Measurements from ENCODE around the gene VOPP1.
"Not testable (repeated sequence)": the region's sequence is repeated elsewhere in the genome, so short reads cannot be mapped to it uniquely, and the experiment has no call there.

Gene VOPP1

GRCh38 chr7:55510206-55510605 is 62.1 kb downstream of the VOPP1 start:
- not testable (repeated sequence) for DNase-seq (ENCODE audit: low read depth)

DNA sequence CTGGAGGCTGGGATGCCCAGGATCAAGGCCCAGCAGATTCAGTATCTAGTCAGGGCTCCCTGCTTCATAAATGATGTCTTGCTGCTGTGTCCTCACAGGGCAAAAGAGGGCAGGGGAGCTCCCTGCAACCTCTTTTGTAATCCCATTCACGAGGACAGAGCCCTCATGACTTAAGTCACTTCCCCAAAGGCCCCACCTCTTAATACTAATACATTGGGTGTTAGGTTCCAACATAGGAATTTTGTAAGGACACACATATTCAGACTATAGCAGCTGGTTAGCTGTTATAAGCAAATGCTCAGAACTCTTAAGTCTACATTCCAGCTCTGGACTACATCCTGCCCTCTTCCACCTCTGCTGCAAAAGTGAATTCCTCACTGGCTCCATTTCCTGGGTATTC is 63.0 kb downstream of the VOPP1 start:
- no peak for DNase-seq (ENCODE audit: low read depth)

- no peak for DNase-seq (ENCODE audit: low read depth)
Observed at GRCh38 chr7:55508221-55509011, 63.9 kb downstream of the VOPP1 start.

- no peak for DNase-seq (ENCODE audit: low read depth)
Observed at GRCh38 chr7:55507743-55508142, 64.6 kb downstream of the VOPP1 start.

DNA sequence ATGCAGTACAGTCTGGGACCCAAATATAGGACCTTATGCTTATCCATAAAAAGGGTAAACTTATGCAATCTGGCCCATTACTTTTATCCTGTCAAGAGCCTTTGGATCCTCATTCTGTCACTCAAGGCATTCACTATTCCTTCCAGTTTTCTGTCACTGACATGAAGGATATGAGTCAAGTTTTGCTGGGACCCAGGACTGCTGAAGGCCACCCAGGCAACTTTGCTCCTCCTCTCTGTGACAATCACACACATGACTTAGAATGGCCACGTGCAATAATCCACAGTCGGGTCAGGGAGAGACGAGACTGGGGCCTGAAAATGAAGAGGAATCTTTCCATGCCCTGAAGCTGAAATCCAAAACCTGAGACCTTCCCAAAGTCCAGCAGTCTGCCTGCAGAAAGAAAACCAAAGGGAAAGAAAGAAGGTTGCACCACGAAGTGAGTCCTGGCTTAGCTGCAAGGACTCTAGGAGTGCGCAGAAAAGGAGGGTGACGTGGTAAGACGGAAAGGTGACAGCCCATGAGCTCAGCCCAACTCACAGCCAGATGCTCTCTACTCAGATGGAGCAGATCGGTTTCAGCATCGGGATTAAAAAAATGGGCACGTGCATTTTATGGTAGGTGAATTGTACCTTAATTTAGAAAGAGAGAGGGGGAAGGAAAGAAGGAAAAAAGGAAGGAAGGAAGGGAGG is 67.2 kb downstream of the VOPP1 start:
- no peak for DNase-seq (ENCODE audit: low read depth)

GRCh38 chr7:55504093-55504859 is 68.0 kb downstream of the VOPP1 start:
- no peak for DNase-seq (ENCODE audit: low read depth)

DNA sequence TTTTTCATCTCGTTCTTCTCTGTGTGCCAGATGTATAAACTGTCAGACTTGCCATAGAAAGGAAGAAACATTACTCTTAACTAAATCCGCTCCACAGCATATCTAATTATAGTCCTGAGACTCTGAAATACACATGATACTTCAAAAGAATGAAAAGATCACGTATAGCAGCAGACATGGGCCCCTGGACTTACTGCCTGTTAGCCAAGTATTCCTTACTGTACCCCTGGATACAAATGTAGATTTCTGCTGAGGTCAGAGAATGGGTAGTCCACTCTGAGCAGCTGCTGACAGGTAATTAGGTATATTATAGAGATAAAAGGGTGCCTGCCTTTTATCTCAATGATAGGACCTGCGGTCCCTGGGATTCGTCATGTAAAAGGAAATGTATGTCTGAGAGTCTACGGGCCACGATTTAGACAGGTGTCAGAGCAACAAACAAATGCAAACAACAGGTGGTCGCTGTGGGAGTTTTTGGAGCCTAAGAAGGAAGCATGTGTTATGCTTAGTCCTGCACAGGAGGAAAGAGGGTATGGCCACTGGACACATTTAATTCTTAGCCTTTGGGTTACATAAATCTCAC is 69.4 kb downstream of the VOPP1 start:
- no peak for DNase-seq (ENCODE audit: low read depth)

DNA sequence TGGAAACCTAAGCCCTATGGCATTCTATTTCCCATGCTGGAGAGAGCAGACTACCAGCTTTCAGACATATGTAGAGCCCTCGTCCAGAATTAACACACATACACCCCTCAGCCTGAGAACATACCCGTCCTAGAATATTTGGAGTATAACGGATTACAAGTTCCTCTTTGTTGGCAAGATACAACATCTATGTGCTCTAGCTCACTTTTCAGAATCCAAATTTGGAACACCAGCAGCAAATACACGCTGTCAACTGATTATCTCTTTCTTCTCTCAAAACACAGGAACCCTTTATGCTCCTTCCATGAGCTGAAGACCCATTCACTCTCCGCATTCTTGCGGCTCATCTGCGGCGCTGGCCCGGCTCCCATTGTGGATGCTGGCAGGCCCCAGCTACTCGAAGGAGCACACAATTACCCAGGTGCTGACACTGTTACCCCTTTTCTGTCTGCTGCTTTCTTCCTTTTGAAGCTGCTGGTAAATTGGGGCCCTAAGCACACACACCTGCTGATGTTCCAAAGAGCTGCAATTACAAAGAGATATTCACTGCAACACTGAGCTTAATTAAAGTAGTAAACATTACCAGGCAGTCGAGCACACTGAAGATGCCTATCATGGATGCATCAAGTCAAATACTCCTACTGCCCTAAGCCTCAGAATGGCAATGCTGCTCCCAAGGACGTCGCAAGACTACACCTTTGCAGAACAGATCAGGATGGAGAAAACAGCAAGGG is 70.0 kb downstream of the VOPP1 start:
- DNase-seq (ENCODE audit: low read depth): no peak

DNA sequence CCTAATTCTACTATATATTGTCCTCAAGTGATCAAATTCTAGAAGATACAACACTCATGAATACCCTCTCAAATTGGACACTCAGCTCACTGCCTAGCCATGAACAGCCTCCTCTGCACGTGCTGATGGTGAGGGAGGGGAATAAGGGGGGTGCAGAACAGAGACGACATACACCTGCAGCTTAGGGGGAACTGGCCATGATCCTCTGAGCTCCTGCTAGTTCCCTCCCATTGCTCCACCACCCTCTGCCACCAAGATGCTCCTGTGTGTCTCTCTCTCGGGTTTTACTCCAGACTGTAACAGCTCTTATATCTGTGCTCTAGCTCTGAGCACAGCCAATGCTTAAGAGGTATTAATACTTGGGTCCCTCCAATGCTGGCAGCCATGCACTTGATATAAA is 70.7 kb downstream of the VOPP1 start:
- no peak for DNase-seq (ENCODE audit: low read depth)

- no peak for DNase-seq (ENCODE audit: low read depth)
Observed at GRCh38 chr7:55500117-55500756, 72.1 kb downstream of the VOPP1 start.

GRCh38 chr7:55499591-55499990 is 72.7 kb downstream of the VOPP1 start:
- DNase-seq (ENCODE audit: low read depth): no peak

- no peak for DNase-seq (ENCODE audit: low read depth)
Observed at GRCh38 chr7:55498770-55499169, 73.5 kb downstream of the VOPP1 start.

DNA sequence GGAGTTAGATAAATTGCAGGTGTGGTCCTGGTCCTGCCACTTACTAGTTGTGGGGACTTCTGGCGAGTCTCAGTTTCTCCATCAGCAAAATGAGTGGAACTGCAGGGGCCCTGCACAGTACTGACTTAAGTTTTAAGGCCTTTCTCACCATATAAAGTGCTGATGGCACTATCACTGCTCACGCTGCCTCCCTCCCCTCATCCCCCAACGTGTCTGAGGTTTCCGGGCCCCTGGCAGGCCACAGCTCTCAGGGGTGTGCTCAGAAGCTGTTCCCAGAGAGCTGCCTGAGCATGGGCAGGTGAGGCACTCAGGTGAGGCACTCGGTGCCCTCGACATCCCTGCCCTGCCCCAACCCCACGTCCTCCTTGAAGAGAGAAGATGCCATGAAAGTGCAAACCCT is 74.2 kb downstream of the VOPP1 start:
- no peak for DNase-seq (ENCODE audit: low read depth)

GRCh38 chr7:55497521-55497920 is 74.8 kb downstream of the VOPP1 start:
- no peak for DNase-seq (ENCODE audit: low read depth)

DNA sequence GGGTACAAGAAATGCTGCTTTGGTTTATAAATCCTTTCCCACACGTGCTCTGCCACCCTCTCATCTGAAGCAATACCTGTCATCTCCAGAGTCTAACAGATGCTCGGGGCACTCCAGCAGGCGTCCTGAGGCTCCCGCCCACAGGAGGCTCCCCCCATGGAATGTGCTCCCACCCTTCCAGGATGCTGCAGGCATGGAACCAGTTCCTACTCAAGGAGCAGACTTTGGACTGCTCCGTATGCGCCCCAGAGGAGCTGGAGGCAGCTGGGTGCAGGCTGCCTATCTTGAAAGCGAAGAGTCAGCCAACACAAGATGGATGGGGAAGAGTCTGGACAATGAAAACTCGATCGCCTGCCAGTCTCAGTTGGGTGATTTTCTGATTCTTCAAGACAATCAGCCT is 75.4 kb downstream of the VOPP1 start:
- DNase-seq (ENCODE audit: low read depth): no peak

DNA sequence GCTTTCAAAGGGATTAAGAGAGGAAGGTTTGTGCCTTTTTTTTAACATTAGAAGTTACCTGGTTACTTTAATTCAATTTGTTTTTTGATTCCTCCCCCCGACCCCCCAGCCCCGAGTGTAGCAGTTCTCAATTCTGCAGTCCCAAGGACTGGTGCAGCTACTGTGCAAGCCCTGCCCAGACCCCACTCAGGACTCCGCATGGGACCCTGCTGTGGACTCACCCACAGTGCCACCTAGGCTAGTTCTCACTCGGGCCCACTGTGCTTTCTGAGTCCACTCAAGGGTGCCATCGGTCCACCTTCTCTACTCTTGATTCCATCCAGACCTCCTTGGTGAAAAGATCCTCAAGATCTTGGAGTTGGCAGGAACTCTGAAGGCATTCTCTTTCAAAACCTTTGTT is 77.4 kb downstream of the VOPP1 start:
- DNase-seq (ENCODE audit: low read depth): no peak

DNA sequence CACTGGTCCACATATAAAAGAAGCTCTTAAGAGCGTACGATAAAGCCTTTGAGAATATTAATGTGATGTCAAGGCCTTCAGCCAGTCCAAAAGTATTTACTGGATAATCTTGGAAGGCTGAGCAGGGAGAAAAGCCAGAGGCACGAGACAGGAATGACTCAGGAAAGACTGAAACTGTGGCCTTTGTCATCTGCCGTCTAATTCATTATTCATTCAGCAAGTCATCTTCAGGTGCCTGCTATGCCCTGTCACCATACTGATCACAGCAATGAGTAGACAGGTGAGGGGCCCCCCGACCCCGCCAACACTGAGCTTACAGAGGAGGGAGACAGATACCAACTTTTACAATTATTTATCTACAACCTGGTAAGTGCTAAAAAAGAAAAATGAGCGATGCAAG is 78.9 kb downstream of the VOPP1 start:
- DNase-seq (ENCODE audit: low read depth): no peak

DNA sequence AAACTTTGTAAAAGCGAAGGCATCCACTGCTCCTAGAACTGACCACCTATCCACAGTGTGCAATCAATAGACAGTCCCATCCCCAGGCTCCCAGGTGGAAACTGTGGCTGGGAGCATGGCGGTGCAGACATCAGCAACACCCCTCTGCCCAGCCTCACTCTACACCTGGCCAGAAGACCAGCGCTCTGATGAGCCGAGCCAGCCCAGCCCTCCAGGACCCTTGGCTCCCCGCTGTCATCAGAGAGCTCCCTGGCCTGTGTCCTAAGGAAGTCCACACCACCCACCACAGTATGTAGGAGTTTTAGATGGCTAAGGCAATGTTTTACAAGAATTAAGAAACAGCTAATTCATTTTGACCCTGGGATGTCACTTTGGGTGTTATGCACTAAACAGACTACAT is 81.0 kb downstream of the VOPP1 start:
- no peak for DNase-seq (ENCODE audit: low read depth)

DNA sequence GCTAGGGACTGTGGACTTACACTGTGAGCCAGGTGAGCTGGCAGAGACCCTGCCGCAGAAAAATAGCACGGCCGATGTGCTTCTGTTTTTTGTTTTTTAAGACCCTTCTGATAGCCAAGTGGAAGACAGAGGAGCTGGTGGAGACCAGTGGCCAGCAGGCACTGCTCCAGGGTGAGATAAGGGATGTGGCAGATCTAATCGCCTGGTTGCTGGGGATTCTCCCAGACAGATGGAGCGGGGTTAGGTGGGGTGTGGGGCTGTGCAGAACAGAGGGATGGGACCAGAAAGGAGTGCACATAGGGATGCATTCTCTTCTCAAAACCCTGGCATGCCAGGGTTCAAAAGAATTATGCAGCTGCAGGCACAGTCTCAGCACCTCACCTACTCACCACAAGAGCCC is 82.2 kb downstream of the VOPP1 start:
- DNase-seq (ENCODE audit: low read depth): no peak

- DNase-seq (ENCODE audit: low read depth): no peak
Observed at GRCh38 chr7:55489552-55489951, 82.8 kb downstream of the VOPP1 start.

GRCh38 chr7:55488804-55489340 is 83.4 kb downstream of the VOPP1 start:
- no peak for DNase-seq (ENCODE audit: low read depth)
